OCI-LY7 (cell line): ENCODE measurements around the gene THSD7A. TPM values are rescaled to one million over a fixed set of nuclear protein-coding genes. Genes with fewer than 3 reads are reported as not detected.

Experiments used
- BruUV-seq: library from RNA; stranded (reverse); fragments of 400-500 nt; replicated peaks from 2 replicates; lab custom pipeline; 2021; lab: Mats Ljungman, UMichigan
- CTCF ChIA-PET: fragments of 300-600 bp; sonication (Branson Sonifier 250); formaldehyde crosslinking; loops from one replicate; lab custom pipeline; 2022; ENCODE audit warnings: antibody characterized with exemption; ENCODE audit not compliant: unreplicated experiment; lab: Charles Lee
- POLR2A ChIA-PET: fragments of 300-600 bp; sonication (Branson Sonifier 250); formaldehyde crosslinking; loops from one replicate; lab custom pipeline; 2022; ENCODE audit warnings: antibody characterized with exemption; lab: Charles Lee
- DNase-seq: peaks from one replicate; pipeline ENCODE4 v3.0.0-alpha.2; 2015; ENCODE audit warnings: low spot score
- H2AFZ ChIP-seq: fragments of 200-600 bp; sonication (generic), shearing (Covaris generic); 2 replicates; pipeline ENCODE4 v1.6.1; 2014; ENCODE audit warnings: mild to moderate bottlenecking, antibody characterized with exemption, low read length, moderate library complexity
- H3K27ac ChIP-seq: fragments of 200-600 bp; sonication (generic); 2 replicates; pipeline ENCODE4 v1.5.1; 2014; ENCODE audit warnings: mixed run types, low read depth, mild to moderate bottlenecking, moderate library complexity, low read length, inconsistent platforms; ENCODE audit not compliant: poor library complexity, severe bottlenecking
- H3K36me3 ChIP-seq: fragments of 200-600 bp; sonication (generic); 2 replicates; pipeline ENCODE4 v1.6.1; 2014; ENCODE audit warnings: mild to moderate bottlenecking, antibody characterized with exemption, low read length, moderate library complexity, mixed read lengths; ENCODE audit not compliant: insufficient read depth
- H3K4me1 ChIP-seq: fragments of 200-600 bp; sonication (generic); 2 replicates; pipeline ENCODE4 v1.5.1; 2014; ENCODE audit warnings: mild to moderate bottlenecking, low read length; ENCODE audit not compliant: insufficient read depth, poor library complexity, severe bottlenecking
- H3K4me2 ChIP-seq: fragments of 200-600 bp; sonication (generic); 2 replicates; pipeline ENCODE4 v1.6.1; 2014; ENCODE audit warnings: mild to moderate bottlenecking, low read length
- H3K4me3 ChIP-seq: fragments of 200-600 bp; sonication (generic); 2 replicates; pipeline ENCODE4 v1.5.1; 2014; ENCODE audit warnings: mild to moderate bottlenecking, low read depth, low read length; ENCODE audit not compliant: poor library complexity, severe bottlenecking
- H3K79me2 ChIP-seq: fragments of 200-600 bp; sonication (generic); 2 replicates; pipeline ENCODE4 v1.6.1; 2016; ENCODE audit warnings: low read depth, mild to moderate bottlenecking, low read length, moderate library complexity, mixed read lengths; ENCODE audit not compliant: insufficient read depth
- H3K9me2 ChIP-seq: fragments of 200-600 bp; sonication (generic); 2 replicates; pipeline ENCODE4 v1.6.1; 2016; ENCODE audit warnings: mild to moderate bottlenecking, low read length, mixed read lengths; ENCODE audit not compliant: insufficient read depth
- H3K9me3 ChIP-seq: fragments of 200-600 bp; sonication (generic); 2 replicates; pipeline ENCODE4 v1.6.1; 2014; ENCODE audit warnings: mild to moderate bottlenecking, mixed run types, low read length, mixed read lengths
- H4K20me1 ChIP-seq: fragments of 200-600 bp; sonication (generic); 2 replicates; pipeline ENCODE4 v1.6.1; 2014; ENCODE audit warnings: mild to moderate bottlenecking, antibody characterized with exemption, low read length, moderate library complexity, mixed read lengths; ENCODE audit not compliant: insufficient read depth
- CTCF ChIP-seq: fragments of 200-600 bp; sonication (generic); conservative IDR thresholded peaks from 2 replicates; pipeline ENCODE4 v1.5.1; 2014; ENCODE audit warnings: mild to moderate bottlenecking, antibody characterized with exemption, low read length, moderate library complexity, mixed read lengths
- EZH2phosphoT487 ChIP-seq: fragments of 200-600 bp; sonication (generic); IDR thresholded peaks from 2 replicates; pipeline ENCODE4 v1.6.1; 2018; ENCODE audit warnings: low read depth, borderline replicate concordance, mild to moderate bottlenecking, mixed run types, antibody characterized with exemption, low read length, moderate library complexity, mixed read lengths
- intact Hi-C: fragments of 100-400 bp; cut with micrococcal nuclease; formaldehyde crosslinking; loops from one replicate; pipeline ENCODE4 v1.10.0; 2022; ENCODE audit not compliant: unreplicated experiment
- total RNA-seq, 2 experiments: library from RNA; depleted of rRNA in 1 of 2; stranded (reverse); fragments of >200 nt in 1 of 2; shearing (Covaris generic) in 1 of 2; gene quantifications; 2 replicates each; pipeline ENCODE4 v1.2.3, GENCODE V29; 2014 to 2022

The THSD7A gene
- total RNA-seq, 2 experiments from 2014 or later, result 0.13 TPM; not detected in 1

- intact Hi-C loops, result no loop called here
- BruUV-seq, result no TSS peak
- H4K20me1 ChIP-seq, result no peaks in the 10 kb centered on the region
- DNase-seq, result no peak
- no peaks in the 10 kb centered on the region for H3K9me3 ChIP-seq
- ChIA-PET POLR2A (interaction anchor here (0.6 to 1.0 kb wide), 3 partner anchors 18 to 1157 kb away, joined by 4 to 7 read pairs (median 4); no protein-coding TSS in a partner anchor), CTCF (no interaction called here)
- no peaks in the 10 kb centered on the region for H3K79me2 ChIP-seq
- H3K36me3 ChIP-seq, result no peaks in the 10 kb centered on the region
- no peaks in the 10 kb centered on the region for H3K9me2 ChIP-seq
- H2AFZ ChIP-seq, result no peak overlapping the region
- no peak for TF ChIP-seq CTCF
- no peak for TF ChIP-seq EZH2phosphoT487
- H3K4me1 ChIP-seq, result no peaks in the 10 kb centered on the region
- no peak overlapping the region for H3K27ac ChIP-seq
- H3K4me2 ChIP-seq, result no peak overlapping the region
- no peak overlapping the region for H3K4me3 ChIP-seq
Observed at GRCh38 chr7:11749629-11750028, 82.4 kb downstream of the THSD7A start.

GRCh38 chr7:11748884-11749283, 83.1 kb downstream of the THSD7A start:
- H2AFZ ChIP-seq, result no peak overlapping the region
- TF ChIP-seq EZH2phosphoT487, result no peak
- no peak; the same call in 1 of the 2 replicates for TF ChIP-seq CTCF
- no peak overlapping the region for H3K27ac ChIP-seq
- no peaks in the 10 kb centered on the region for H3K9me2 ChIP-seq
- CTCF ChIA-PET, result no interaction called here
- no peaks in the 10 kb centered on the region for H3K9me3 ChIP-seq
- POLR2A ChIA-PET, result interaction anchor here (0.6 to 1.0 kb wide), 3 partner anchors 19 to 803 kb away, joined by 3 to 4 read pairs (median 4); no protein-coding TSS in a partner anchor
- H4K20me1 ChIP-seq, result no peaks in the 10 kb centered on the region
- no peak overlapping the region for H3K4me3 ChIP-seq
- no peaks in the 10 kb centered on the region for H3K36me3 ChIP-seq
- intact Hi-C loops, result no loop called here
- H3K4me2 ChIP-seq, result no peak overlapping the region
- no peaks in the 10 kb centered on the region for H3K4me1 ChIP-seq
- no TSS peak for BruUV-seq
- DNase-seq, result no peak
- H3K79me2 ChIP-seq, result no peaks in the 10 kb centered on the region

GRCh38 chr7:11747715-11748485, 84.1 kb downstream of the THSD7A start:
- no peak for DNase-seq
- no peaks in the 10 kb centered on the region for H3K36me3 ChIP-seq
- no peak overlapping the region for H3K4me3 ChIP-seq
- BruUV-seq, result no TSS peak
- H3K4me1 ChIP-seq, result no peaks in the 10 kb centered on the region
- TF ChIP-seq EZH2phosphoT487, result no peak
- TF ChIP-seq CTCF, result no peak
- no peaks in the 10 kb centered on the region for H3K9me2 ChIP-seq
- ChIA-PET CTCF (no interaction called here), POLR2A (no interaction called here)
- H4K20me1 ChIP-seq, result no peaks in the 10 kb centered on the region
- intact Hi-C loops, result no loop called here
- H3K79me2 ChIP-seq, result no peaks in the 10 kb centered on the region
- H3K4me2 ChIP-seq, result no peak overlapping the region
- no peak overlapping the region for H2AFZ ChIP-seq
- no peaks in the 10 kb centered on the region for H3K9me3 ChIP-seq
- H3K27ac ChIP-seq, result no peak overlapping the region
